Measurements from ENCODE around the gene PHF3. TPM values are rescaled to one million over a fixed set of nuclear protein-coding genes. Genes with fewer than 3 reads are reported as not detected.

The PHF3 gene
- total RNA-seq, 2 experiments from 2014 or later = 54.8 to 92.5 TPM

DNA sequence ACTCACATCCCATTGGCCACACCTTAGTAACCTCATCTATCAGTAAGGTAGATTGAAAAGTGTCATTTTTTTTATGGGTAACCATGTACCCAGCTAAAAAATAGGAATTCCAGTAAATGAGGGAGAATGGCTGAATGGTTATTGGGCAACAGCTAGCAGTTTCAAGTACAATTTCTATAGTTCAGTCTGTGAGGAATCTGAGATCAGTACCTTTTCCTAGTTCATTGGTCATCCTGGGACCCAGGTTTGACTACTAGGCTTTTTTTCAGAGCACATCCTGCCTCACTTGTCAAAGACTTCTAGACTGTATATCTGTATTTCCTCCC is 28.3 kb downstream of the PHF3 start:
- Histone ChIP-seq H4K20me1 (ENCODE audit: insufficient read depth, low read length) (0 out of 2 replicates have a peak, but pooled peaks cover 3% of the 10 kb centered on the region), H2AFZ (ENCODE audit: low read length) (no peak overlapping the region), H3K79me2 (ENCODE audit: insufficient read depth, low read depth, low read length) (peaks cover 99% of the 10 kb centered on the region), H3K9me3 (ENCODE audit: low read length) (no peaks in the 10 kb centered on the region; the same call in 1 of the 2 replicates), H3K4me3 (ENCODE audit: low read depth, low read length, poor library complexity, severe bottlenecking) (no peak overlapping the region), H3K27ac (ENCODE audit: low read depth, low read length, poor library complexity, severe bottlenecking) (peak overlapping the region; percentile 39), H3K9me2 (ENCODE audit: insufficient read depth, low read length) (no peaks in the 10 kb centered on the region), H3K36me3 (ENCODE audit: insufficient read depth, low read length) (peaks cover 48% of the 10 kb centered on the region), H3K4me2 (ENCODE audit: low read length) (peak overlapping the region; percentile 42), H3K4me1 (ENCODE audit: insufficient read depth, low read length, poor library complexity, severe bottlenecking) (peaks cover 76% of the 10 kb centered on the region)
- CTCF ChIA-PET (ENCODE audit: unreplicated experiment) = interaction anchor here (0.8 to 1.4 kb wide), 2 partner anchors 13 to 29 kb away, joined by 3 to 6 read pairs; partner anchors contain the start of gene PHF3
- intact Hi-C loops (cut with micrococcal nuclease; ENCODE audit: unreplicated experiment) = loop anchor here (2.0 kb wide), 1 partner anchor 27 kb away; no protein-coding TSS in a partner anchor
- DNase-seq (ENCODE audit: low spot score) = peak; percentile 27
- TF ChIP-seq, protein P1, sequence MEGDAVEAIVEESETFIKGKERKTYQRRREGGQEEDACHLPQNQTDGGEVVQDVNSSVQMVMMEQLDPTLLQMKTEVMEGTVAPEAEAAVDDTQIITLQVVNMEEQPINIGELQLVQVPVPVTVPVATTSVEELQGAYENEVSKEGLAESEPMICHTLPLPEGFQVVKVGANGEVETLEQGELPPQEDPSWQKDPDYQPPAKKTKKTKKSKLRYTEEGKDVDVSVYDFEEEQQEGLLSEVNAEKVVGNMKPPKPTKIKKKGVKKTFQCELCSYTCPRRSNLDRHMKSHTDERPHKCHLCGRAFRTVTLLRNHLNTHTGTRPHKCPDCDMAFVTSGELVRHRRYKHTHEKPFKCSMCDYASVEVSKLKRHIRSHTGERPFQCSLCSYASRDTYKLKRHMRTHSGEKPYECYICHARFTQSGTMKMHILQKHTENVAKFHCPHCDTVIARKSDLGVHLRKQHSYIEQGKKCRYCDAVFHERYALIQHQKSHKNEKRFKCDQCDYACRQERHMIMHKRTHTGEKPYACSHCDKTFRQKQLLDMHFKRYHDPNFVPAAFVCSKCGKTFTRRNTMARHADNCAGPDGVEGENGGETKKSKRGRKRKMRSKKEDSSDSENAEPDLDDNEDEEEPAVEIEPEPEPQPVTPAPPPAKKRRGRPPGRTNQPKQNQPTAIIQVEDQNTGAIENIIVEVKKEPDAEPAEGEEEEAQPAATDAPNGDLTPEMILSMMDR (conservative IDR thresholded peaks at IDR 0.05; ENCODE audit: low read length) = no peak
- no peak for TF ChIP-seq EZH2phosphoT487 (IDR thresholded peaks at IDR 0.05; ENCODE audit: borderline replicate concordance, low read depth, low read length)
- BruUV-seq (replicated peaks) = no TSS peak
- POLR2A ChIA-PET = interaction anchor here (0.7 to 14.6 kb wide), 10 partner anchors 8 to 111 kb away, joined by 3 to 192 read pairs (median 4); no protein-coding TSS in a partner anchor

DNA sequence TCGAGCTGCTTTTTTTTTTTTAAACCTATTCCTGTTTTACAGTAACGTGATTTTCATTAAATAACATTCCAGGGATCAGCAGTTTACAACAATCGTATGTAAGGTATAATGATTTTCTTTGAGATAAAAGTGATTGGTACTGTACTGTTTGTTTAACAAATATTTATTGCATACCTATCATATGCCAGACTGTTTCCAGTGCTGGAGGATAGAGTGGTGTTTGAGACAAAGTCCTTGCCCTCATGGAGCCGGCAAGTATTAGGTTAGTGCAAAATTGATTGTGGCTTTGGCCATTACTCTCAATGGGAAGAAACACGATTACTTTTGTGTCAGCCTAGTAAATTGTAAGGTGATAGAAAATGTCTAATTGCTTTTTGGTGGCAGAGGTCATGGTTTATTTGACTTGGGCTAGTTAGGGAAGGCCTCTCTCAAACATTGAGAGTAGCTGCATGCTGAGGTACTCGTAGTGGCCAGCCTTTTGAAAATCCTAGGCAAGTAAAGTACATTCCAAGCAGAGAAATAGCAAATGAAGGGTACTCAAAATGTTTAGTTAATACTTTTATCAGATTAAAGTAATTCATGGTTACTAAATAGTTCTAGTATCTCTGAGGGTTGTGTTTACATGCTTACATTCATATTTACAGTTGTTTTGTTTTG is 35.6 kb downstream of the PHF3 start:
- intact Hi-C loops (cut with micrococcal nuclease; ENCODE audit: unreplicated experiment) = no loop called here
- Histone ChIP-seq H3K4me3 (ENCODE audit: low read depth, low read length, poor library complexity, severe bottlenecking) (no peak overlapping the region), H3K4me2 (ENCODE audit: low read length) (no peak overlapping the region), H4K20me1 (ENCODE audit: insufficient read depth, low read length) (no peaks in the 10 kb centered on the region), H3K9me3 (ENCODE audit: low read length) (peaks cover 7% of the 10 kb centered on the region; the same call in 1 of the 2 replicates), H2AFZ (ENCODE audit: low read length) (no peak overlapping the region), H3K27ac (ENCODE audit: low read depth, low read length, poor library complexity, severe bottlenecking) (no peak overlapping the region), H3K9me2 (ENCODE audit: insufficient read depth, low read length) (no peaks in the 10 kb centered on the region), H3K36me3 (ENCODE audit: insufficient read depth, low read length) (peaks cover 75% of the 10 kb centered on the region), H3K79me2 (ENCODE audit: insufficient read depth, low read depth, low read length) (peaks cover 98% of the 10 kb centered on the region), H3K4me1 (ENCODE audit: insufficient read depth, low read length, poor library complexity, severe bottlenecking) (peaks cover 58% of the 10 kb centered on the region)
- no TSS peak for BruUV-seq (replicated peaks)
- CTCF ChIA-PET (ENCODE audit: unreplicated experiment) = no interaction called here
- TF ChIP-seq, protein P1 (conservative IDR thresholded peaks at IDR 0.05; ENCODE audit: low read length) = no peak
- no peak for TF ChIP-seq EZH2phosphoT487 (IDR thresholded peaks at IDR 0.05; ENCODE audit: borderline replicate concordance, low read depth, low read length)
- POLR2A ChIA-PET = interaction anchor here (14.6 kb wide), 1 partner anchor 12 kb away, joined by 192 read pairs; no protein-coding TSS in a partner anchor
- DNase-seq (ENCODE audit: low spot score) = no peak

All from OCI-LY7 (cell line).